A549 treated with AZD2906 at 1 μM for 4 hours (cell line): ENCODE measurements around the gene DR1. TPM values are rescaled to one million over a fixed set of nuclear protein-coding genes. Genes with fewer than 3 reads are reported as not detected.

Source experiments
- total RNA-seq: library from RNA; stranded (reverse); fragments of 200-300 nt; extraction: Qiagen RNA extraction; gene quantifications from 5 replicates; pipeline ENCODE4 v1.2.3, GENCODE V29; 2022

DR1 gene
- total RNA-seq = 30.1 to 34.6 TPM (median 32.3 TPM) in 5 replicates

DNA sequence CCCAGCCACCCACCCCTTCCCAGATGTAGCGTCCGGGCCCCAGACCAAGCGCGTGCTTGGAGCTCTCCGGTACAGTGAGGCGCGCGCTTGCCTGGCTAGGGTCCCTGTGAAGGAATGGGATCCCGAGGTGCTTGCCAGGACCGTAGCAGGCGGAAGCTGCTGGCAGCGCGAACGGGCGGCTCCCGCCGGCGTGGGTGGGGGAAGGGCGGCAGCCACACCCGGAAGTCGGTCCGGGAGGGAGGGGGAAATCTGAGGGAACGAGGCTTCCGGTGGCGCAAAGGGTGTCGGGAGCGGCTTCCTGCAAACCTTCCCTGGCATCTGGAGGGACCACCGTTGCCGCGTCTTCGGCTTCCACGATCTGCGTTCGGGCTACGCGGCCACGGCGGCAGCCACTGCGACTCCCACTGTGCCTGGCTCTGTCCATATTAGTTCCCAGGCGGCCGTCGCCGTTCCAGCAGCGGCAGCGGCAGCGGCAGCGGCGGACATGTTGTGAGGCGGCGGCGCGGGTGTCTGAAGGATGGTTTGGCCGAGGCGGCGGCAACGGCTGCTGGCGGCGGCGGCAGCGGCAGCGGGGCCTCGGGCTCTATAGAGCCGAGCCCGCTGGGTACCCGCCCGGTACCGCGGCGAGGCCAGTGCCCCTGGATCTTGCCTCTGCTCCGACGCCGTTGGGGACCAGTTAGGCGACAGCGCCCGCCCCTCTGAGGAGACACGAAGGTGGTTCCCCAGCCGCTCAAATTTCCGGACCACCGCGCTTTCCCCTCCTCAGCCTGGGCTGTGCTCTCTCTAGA is at the start of gene DR1:
Gene DR1, plus strand, starts transcription at position 275 of the 788 bp plus-strand sequence. CDS start 739 bp downstream, outside the sequence.

Other genes starting within 250 kb of the DR1 start
- 27.5 to 35.1 TPM (median 33.4 TPM) in 5 replicates for gene TMED5, start 165.5 kb upstream of the DR1 start, total RNA-seq
- gene CCDC18, start 165.2 kb upstream of the DR1 start, total RNA-seq = 4.1 to 5.4 TPM (median 5.0 TPM) in 5 replicates
- gene FNBP1L, start 102.2 kb downstream of the DR1 start, total RNA-seq = 20.2 to 29.8 TPM (median 26.9 TPM) in 5 replicates